SU-DHL-6 (cell line): ENCODE data around the gene HBQ1.

Experiments used
- EZH2phosphoT487 ChIP-seq: fragments of 200-600 bp; sonication (generic), shearing (Covaris generic); conservative IDR thresholded peaks from 2 replicates; pipeline ENCODE4 v1.6.1; 2018; ENCODE audit warnings: mild to moderate bottlenecking, antibody characterized with exemption, low read length, moderate library complexity, mixed read lengths
- TF ChIP-seq, protein P1 (sequence below): fragments of 200-600 bp; sonication (generic); IDR thresholded peaks from one replicate; pipeline ENCODE4 v1.5.1; 2017; ENCODE audit warnings: antibody characterized with exemption, mild to moderate bottlenecking, low read length, moderate library complexity; ENCODE audit not compliant: insufficient read depth, poor library complexity, severe bottlenecking

DNA sequence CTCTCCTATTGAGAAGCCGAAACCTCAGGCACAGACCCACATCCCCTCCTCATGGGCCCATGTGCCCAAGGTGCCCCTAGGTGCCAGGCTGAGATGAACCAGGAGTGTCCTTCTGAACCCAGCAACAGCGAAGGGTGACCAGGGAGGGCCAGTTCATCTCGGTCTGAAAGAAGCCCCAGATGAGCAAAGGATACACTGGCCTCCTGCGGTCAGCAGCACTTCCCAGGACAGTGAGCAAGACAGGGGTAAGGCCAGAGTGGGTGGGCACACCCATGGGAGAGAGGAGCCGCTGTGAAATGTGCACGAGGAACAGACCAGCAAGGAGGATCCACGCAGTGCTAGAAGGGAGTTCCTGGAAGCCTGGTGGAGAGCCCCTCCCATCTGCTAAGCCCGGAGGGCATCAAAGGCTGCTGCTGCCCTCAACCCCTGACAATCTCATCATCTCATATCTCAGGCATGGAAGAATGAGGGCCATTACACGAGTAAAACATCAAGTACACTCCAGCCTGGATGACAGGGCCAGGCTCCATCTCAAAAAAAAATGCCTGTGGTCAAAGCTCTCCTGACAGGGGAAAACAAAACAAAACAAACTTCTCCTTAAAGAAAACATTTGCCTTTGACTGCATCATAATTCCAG, 31.1 kb upstream of the HBQ1 start:
- TF ChIP-seq, protein P1, sequence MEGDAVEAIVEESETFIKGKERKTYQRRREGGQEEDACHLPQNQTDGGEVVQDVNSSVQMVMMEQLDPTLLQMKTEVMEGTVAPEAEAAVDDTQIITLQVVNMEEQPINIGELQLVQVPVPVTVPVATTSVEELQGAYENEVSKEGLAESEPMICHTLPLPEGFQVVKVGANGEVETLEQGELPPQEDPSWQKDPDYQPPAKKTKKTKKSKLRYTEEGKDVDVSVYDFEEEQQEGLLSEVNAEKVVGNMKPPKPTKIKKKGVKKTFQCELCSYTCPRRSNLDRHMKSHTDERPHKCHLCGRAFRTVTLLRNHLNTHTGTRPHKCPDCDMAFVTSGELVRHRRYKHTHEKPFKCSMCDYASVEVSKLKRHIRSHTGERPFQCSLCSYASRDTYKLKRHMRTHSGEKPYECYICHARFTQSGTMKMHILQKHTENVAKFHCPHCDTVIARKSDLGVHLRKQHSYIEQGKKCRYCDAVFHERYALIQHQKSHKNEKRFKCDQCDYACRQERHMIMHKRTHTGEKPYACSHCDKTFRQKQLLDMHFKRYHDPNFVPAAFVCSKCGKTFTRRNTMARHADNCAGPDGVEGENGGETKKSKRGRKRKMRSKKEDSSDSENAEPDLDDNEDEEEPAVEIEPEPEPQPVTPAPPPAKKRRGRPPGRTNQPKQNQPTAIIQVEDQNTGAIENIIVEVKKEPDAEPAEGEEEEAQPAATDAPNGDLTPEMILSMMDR = no peak
- no peak for TF ChIP-seq EZH2phosphoT487
